OCI-LY3 (cell line): ENCODE results near the gene CRAT.
"Not testable (repeated sequence)": the region's sequence is repeated elsewhere in the genome, so short reads cannot be mapped to it uniquely, and the experiment has no call there.

Source experiments
- H2AFZ ChIP-seq: fragments of 200-600, 300-600 bp; shearing (Covaris generic); 2 replicates; pipeline ENCODE4 v1.6.0; 2014; ENCODE audit warnings: antibody characterized with exemption, low read depth, low read length
- H3K27ac ChIP-seq: fragments of 200-600, 300-600 bp; sonication (generic); 2 replicates; pipeline ENCODE4 v1.5.1; 2014; ENCODE audit warnings: mild to moderate bottlenecking, low read length, moderate library complexity, mixed read lengths
- H3K27me3 ChIP-seq: fragments of 200-600, 300-600 bp; sonication (generic); 2 replicates; pipeline ENCODE4 v1.6.1; 2014; ENCODE audit warnings: low read depth, low read length, mixed read lengths
- H3K36me3 ChIP-seq: fragments of 200-600, 300-600 bp; sonication (generic); replicated peaks from 2 replicates; pipeline ENCODE3; 2014; ENCODE audit warnings: low read depth, low read length, mixed read lengths
- H3K4me1 ChIP-seq: fragments of 300-600, 200-600 bp; sonication (generic); 2 replicates; pipeline ENCODE4 v1.6.1; 2014; ENCODE audit warnings: low read length, mixed read lengths
- H3K4me2 ChIP-seq: fragments of 200-600, 300-600 bp; sonication (generic); 2 replicates; pipeline ENCODE4 v1.6.1; 2014; ENCODE audit warnings: low read length, mixed read lengths
- H3K4me3 ChIP-seq: fragments of 300-600, 200-600 bp; sonication (generic); 2 replicates; pipeline ENCODE4 v1.5.1; 2014; ENCODE audit warnings: antibody characterized with exemption, mild to moderate bottlenecking, low read length, moderate library complexity
- H3K79me2 ChIP-seq: fragments of 300-600, 200-600 bp; shearing (Covaris generic); 2 replicates; pipeline ENCODE4 v1.6.1; 2014; ENCODE audit warnings: mild to moderate bottlenecking, low read length, mixed read lengths
- H3K9ac ChIP-seq: fragments of 300-600, 200-600 bp; shearing (Covaris generic); 2 replicates; pipeline ENCODE4 v1.6.0; 2014; ENCODE audit warnings: mild to moderate bottlenecking, low read length, moderate library complexity
- H3K9me3 ChIP-seq: fragments of 200-600, 300-600 bp; shearing (Covaris generic); 2 replicates; pipeline ENCODE4 v1.6.1; 2014; ENCODE audit warnings: low read length, mixed read lengths; ENCODE audit not compliant: insufficient read depth
- H4K20me1 ChIP-seq: fragments of 200-600, 300-600 bp; sonication (generic); 2 replicates; pipeline ENCODE4 v1.6.1; 2016; ENCODE audit warnings: low read length, mixed read lengths; ENCODE audit not compliant: insufficient read depth
- EZH2phosphoT487 ChIP-seq: fragments of 200-600 bp; shearing (Covaris generic); IDR thresholded peaks from 2 replicates; pipeline ENCODE4 v1.6.1; 2018; ENCODE audit warnings: antibody characterized with exemption, mixed run types, low read depth
- TF ChIP-seq, protein P1 (sequence below): fragments of 200-600, 300-600 bp; sonication (generic); IDR thresholded peaks from 2 replicates; pipeline ENCODE4 v1.5.1; 2014; ENCODE audit warnings: antibody characterized with exemption, low read length, low read depth

The CRAT gene

DNA sequence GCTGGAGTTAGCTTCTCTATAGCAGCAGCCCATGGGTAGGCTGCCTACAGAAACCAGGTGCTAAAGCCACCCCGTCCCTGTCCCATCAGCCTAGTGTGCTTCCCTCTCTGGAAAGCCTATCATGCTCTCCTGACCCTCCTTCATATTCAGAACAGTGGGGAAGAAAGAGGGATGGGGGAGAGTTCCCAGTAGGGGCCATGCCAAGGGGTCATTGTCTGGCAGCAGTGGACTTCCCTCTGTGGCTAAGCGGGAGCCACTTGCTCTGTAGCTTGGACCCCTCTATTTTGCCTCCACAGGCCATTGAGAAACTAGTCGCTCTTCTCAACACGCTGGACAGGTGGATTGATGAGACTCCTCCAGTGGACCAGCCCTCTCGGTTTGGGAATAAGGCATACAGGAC lies 18.1 kb upstream of the CRAT start:
- peaks cover 26% of the 10 kb centered on the region for H3K36me3 ChIP-seq
- H4K20me1 ChIP-seq: peaks cover 16% of the 10 kb centered on the region; the same call in 1 of the 2 replicates
- H3K79me2 ChIP-seq: no peaks in the 10 kb centered on the region
- TF ChIP-seq, protein P1, sequence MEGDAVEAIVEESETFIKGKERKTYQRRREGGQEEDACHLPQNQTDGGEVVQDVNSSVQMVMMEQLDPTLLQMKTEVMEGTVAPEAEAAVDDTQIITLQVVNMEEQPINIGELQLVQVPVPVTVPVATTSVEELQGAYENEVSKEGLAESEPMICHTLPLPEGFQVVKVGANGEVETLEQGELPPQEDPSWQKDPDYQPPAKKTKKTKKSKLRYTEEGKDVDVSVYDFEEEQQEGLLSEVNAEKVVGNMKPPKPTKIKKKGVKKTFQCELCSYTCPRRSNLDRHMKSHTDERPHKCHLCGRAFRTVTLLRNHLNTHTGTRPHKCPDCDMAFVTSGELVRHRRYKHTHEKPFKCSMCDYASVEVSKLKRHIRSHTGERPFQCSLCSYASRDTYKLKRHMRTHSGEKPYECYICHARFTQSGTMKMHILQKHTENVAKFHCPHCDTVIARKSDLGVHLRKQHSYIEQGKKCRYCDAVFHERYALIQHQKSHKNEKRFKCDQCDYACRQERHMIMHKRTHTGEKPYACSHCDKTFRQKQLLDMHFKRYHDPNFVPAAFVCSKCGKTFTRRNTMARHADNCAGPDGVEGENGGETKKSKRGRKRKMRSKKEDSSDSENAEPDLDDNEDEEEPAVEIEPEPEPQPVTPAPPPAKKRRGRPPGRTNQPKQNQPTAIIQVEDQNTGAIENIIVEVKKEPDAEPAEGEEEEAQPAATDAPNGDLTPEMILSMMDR: no peak
- no peak for TF ChIP-seq EZH2phosphoT487
- H3K9me3 ChIP-seq: no peaks in the 10 kb centered on the region
- no peaks in the 10 kb centered on the region for H3K27me3 ChIP-seq
- peaks cover 10% of the 10 kb centered on the region for H3K4me1 ChIP-seq
- no peak overlapping the region for H3K4me2 ChIP-seq
- H2AFZ ChIP-seq: no peak overlapping the region
- H3K4me3 ChIP-seq: no peak overlapping the region
- H3K27ac ChIP-seq: no peak overlapping the region
- no peak overlapping the region for H3K9ac ChIP-seq

DNA sequence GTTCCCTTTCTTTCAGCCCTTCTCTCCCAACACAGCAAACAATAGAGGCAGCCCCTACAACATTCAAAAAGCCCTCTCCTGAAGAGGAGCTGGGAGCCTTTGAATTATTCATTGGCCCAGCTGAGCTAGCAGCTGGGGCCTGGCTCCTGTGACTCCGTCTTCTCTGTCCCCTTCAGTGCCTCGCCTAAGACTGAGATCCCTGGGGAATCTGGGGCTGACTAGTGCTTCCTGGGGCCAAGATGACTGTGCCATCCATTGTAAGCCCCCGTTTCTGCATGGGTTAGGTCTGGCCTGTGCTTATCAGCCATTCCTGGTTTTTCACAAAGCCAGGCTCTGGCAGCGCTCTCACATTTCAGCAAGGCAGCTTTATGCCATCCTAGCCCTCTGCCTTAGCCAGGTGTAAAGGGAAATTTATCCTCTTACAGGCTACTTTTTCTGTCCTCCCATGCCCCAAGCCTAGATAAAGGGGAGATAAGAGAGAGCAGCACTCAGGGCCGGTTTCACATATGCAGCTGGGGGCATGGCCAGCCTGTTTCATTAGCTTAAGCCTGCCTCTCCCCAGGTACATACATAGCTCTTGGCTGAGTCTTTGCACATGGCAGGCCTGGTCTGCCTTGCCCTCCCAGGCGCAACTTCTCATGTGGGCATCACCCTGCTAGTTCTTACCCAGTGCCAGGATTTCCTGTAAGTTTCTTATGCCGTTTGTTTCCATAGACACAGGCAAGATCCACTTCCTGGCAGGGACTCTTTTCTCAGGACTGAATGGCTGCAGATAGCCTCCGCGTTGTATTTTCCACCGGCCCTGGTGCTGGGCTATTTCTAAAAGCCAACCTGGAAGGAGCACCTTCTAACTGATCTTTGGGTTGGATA lies 16.4 kb upstream of the CRAT start:
- no peak overlapping the region for H2AFZ ChIP-seq
- H3K4me1 ChIP-seq: peaks cover 10% of the 10 kb centered on the region
- no peak for TF ChIP-seq EZH2phosphoT487
- TF ChIP-seq, protein P1: no peak
- no peak overlapping the region for H3K27ac ChIP-seq
- no peaks in the 10 kb centered on the region for H3K27me3 ChIP-seq
- H3K9me3 ChIP-seq: no peaks in the 10 kb centered on the region
- H4K20me1 ChIP-seq: peaks cover 16% of the 10 kb centered on the region; the same call in 1 of the 2 replicates
- no peaks in the 10 kb centered on the region for H3K79me2 ChIP-seq
- no peak overlapping the region for H3K4me3 ChIP-seq
- H3K9ac ChIP-seq: no peak overlapping the region
- H3K4me2 ChIP-seq: no peak overlapping the region
- peaks cover 30% of the 10 kb centered on the region for H3K36me3 ChIP-seq

DNA sequence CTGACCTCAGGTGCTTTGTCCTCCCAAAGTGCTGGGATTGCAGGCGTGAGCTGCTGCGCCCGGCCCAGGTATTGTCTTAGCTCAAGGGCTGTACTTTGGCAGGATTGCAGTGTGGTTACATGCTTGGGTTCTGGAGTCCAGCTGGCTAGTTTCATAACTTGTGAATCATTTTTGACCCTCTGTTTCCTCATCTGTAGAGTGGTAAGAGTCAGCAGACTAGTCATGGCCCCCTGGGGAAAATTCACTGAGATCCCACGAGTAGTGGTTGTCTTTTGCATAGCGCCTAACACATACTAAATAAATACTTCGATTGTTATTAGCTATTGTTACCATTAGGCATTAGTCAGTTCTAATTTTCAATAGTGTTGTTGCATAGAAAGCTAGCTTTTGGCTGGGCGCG lies 14.9 kb upstream of the CRAT start:
- no peak overlapping the region for H2AFZ ChIP-seq
- H3K9me3 ChIP-seq: no peaks in the 10 kb centered on the region
- H3K4me2 ChIP-seq: no peak overlapping the region
- H3K9ac ChIP-seq: no peak overlapping the region
- no peak overlapping the region for H3K4me3 ChIP-seq
- H3K27ac ChIP-seq: no peak overlapping the region
- peaks cover 10% of the 10 kb centered on the region for H4K20me1 ChIP-seq
- no peaks in the 10 kb centered on the region for H3K4me1 ChIP-seq
- TF ChIP-seq, protein P1: no peak
- no peak for TF ChIP-seq EZH2phosphoT487
- H3K36me3 ChIP-seq: peaks cover 29% of the 10 kb centered on the region
- no peaks in the 10 kb centered on the region for H3K79me2 ChIP-seq
- no peaks in the 10 kb centered on the region for H3K27me3 ChIP-seq

DNA sequence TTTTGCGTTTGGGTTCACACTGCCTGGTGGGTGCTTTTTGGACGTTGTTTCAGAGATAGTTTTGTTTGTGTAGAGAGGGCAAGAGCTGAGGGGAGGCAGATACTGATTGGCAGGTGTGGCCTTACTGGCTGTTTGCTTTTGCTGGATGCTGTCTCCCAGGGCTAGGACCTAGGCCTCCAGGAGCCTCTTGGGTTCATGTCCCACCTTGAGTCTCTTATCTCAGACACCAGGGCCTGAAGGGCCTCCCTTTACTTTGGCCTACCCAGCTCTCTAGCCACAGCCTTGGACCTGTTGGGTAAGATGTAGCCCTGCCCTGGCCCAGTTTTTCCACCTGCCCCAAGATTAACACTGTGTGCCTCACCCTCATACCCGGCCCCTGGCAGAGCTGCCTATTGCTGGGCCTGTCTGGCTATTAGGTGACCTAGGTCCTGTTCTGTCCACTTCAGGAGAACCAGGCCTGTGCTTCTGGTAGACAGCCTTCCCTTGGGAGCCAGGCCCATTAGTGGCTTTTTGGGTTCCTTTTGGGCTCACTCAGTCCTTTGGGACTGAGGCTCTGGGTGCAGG lies 14.0 kb upstream of the CRAT start:
- H3K9ac ChIP-seq: no peak overlapping the region
- no peak overlapping the region for H3K4me3 ChIP-seq
- no peaks in the 10 kb centered on the region for H3K4me1 ChIP-seq
- no peak overlapping the region for H3K27ac ChIP-seq
- no peak for TF ChIP-seq EZH2phosphoT487
- TF ChIP-seq, protein P1: no peak
- H4K20me1 ChIP-seq: peaks cover 10% of the 10 kb centered on the region
- H3K27me3 ChIP-seq: no peaks in the 10 kb centered on the region
- no peak overlapping the region for H2AFZ ChIP-seq
- no peak overlapping the region for H3K4me2 ChIP-seq
- H3K36me3 ChIP-seq: peaks cover 26% of the 10 kb centered on the region
- H3K9me3 ChIP-seq: no peaks in the 10 kb centered on the region
- H3K79me2 ChIP-seq: no peaks in the 10 kb centered on the region

DNA sequence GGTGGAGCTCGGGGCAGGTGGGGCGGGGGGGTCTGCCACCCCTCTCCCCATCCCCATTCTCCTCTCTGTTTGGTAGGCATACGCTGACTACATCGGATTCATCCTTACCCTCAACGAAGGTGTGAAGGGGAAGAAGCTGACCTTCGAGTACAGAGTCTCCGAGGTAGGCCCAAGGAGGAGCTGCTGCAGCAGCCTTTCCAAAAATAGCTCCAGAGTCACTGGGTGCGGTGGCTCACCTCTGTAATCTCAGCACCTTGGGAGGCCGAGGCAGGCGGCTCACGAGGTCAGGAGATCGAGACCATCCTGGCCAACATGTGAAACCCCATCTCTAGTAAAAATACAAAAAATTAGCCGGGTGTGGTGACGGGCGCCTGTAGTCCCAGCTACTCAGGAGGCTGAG lies 12.4 kb upstream of the CRAT start:
- not testable (repeated sequence) for H3K9me3 ChIP-seq, H3K79me2 ChIP-seq, H3K27ac ChIP-seq, H3K27me3 ChIP-seq, H3K9ac ChIP-seq, H2AFZ ChIP-seq, H3K4me2 ChIP-seq, H4K20me1 ChIP-seq, H3K4me1 ChIP-seq, H3K4me3 ChIP-seq
- peaks cover 26% of the 10 kb centered on the region for H3K36me3 ChIP-seq
